Islet precursor cell (in vitro differentiated cells): ENCODE measurements around the gene APC2.

ENCODE experiments used
- DNase-seq: peaks from one replicate; pipeline ENCODE4 v3.0.0-alpha.2; 2018

The APC2 gene

GRCh38 chr19:1449467-1450442 lies at the start of gene APC2:
APC2 (plus strand) TSS chr19:1450121; CDS start chr19:1453002, 2,881 bp downstream.
- DNase-seq, result no peak

GRCh38 chr19:1400281-1401137 lies 49.4 kb upstream of the APC2 start:
- DNase-seq, result no peak

GRCh38 chr19:1401138-1401888 lies 48.6 kb upstream of the APC2 start, which contains the start of gene GAMT:
GAMT (minus strand) TSS chr19:1401542; CDS start chr19:1401476, 66 bp downstream.
- no peak for DNase-seq

- DNase-seq, result no peak
These were observed 48.1 kb upstream of the APC2 start for GRCh38 chr19:1401889-1402217.

- DNase-seq, result no peak
These were observed 47.4 kb upstream of the APC2 start for GRCh38 chr19:1402411-1403070.

GRCh38 chr19:1406774-1407527 lies 43.0 kb upstream of the APC2 start:
- peak; percentile 98 for DNase-seq

GRCh38 chr19:1407528-1408299 lies 42.2 kb upstream of the APC2 start, which contains the start of gene DAZAP1:
DAZAP1 (plus strand) TSS chr19:1407586; CDS start chr19:1407774, 188 bp downstream.
- DNase-seq, result no peak

- peak; percentile 70 for DNase-seq
These were observed 41.4 kb upstream of the APC2 start for GRCh38 chr19:1408300-1409203.

- no peak for DNase-seq
These were observed 40.5 kb upstream of the APC2 start for GRCh38 chr19:1409204-1410005.

GRCh38 chr19:1410136-1410786 lies 39.7 kb upstream of the APC2 start:
- DNase-seq, result no peak

GRCh38 chr19:1410789-1411188 lies 39.1 kb upstream of the APC2 start:
- DNase-seq, result no peak

- no peak for DNase-seq
These were observed 38.4 kb upstream of the APC2 start for GRCh38 chr19:1411255-1412191.

GRCh38 chr19:1412323-1412923 lies 37.5 kb upstream of the APC2 start:
- no peak for DNase-seq

- DNase-seq, result no peak
These were observed 36.7 kb upstream of the APC2 start for GRCh38 chr19:1412995-1413800.

GRCh38 chr19:1416014-1416841 lies 33.7 kb upstream of the APC2 start:
- DNase-seq, result no peak
